Hepatocyte (in vitro differentiated cells): ENCODE data around the gene SMYD1.

Source experiments
- CTCF ChIP-seq: fragments of 200-600 bp; sonication (generic); IDR thresholded peaks from 2 replicates; pipeline ENCODE4 v1.5.1; 2016; ENCODE audit warnings: antibody characterized with exemption, mild to moderate bottlenecking; ENCODE audit not compliant: poor library complexity
- EZH2 ChIP-seq: fragments of 200-600 bp; sonication (generic); IDR thresholded peaks from 2 replicates; pipeline ENCODE4 v1.6.1; 2016; ENCODE audit warnings: antibody characterized with exemption, mild to moderate bottlenecking, borderline replicate concordance
- EZH2phosphoT487 ChIP-seq: fragments of 200-600 bp; sonication (generic); IDR thresholded peaks from one replicate; pipeline ENCODE4 v1.6.1; 2018; ENCODE audit warnings: antibody characterized with exemption, mild to moderate bottlenecking, low read depth, moderate library complexity; ENCODE audit not compliant: unreplicated experiment, severe bottlenecking

GRCh38 chr2:88032070-88032702, 35.4 kb upstream of the SMYD1 start:
- TF ChIP-seq CTCF (no peak), EZH2 (no peak), EZH2phosphoT487 (no peak)
